GM19463 (cell line): Measurements from ENCODE around the gene FAM118A.
"Not testable (repeated sequence)": the region's sequence is repeated elsewhere in the genome, so short reads cannot be mapped to it uniquely, and the experiment has no call there.

Source experiments
- ATAC-seq: cut with Tn5 transposase; IDR thresholded peaks from one replicate; pipeline ENCODE4 v1.9.1; 2021; ENCODE audit warnings: mild to moderate bottlenecking, moderate library complexity; ENCODE audit not compliant: unreplicated experiment

The FAM118A gene

DNA sequence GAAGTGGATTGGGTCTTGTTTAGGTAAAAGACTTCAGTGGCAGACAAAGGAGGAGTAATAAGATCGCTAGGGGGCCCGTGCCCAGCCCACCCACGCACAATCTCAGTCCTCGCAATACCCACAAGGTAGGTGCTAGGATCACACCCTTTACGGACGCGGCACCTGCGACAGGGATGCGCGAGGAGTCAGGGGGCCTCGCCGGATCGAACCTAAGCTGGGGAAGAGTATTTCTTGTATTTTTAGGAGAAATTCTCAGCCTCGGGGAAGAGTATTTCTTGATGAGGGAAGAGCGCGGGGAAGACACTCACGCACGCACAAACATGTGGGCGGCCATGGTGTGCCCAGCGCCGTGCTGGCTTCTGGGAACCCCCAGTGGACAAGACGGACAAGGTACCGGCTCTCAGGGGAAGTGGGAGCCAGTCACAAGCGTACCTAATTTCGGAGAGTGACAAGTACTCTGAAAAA, 745 bp upstream of the FAM118A start:
- ATAC-seq, result no peak

DNA sequence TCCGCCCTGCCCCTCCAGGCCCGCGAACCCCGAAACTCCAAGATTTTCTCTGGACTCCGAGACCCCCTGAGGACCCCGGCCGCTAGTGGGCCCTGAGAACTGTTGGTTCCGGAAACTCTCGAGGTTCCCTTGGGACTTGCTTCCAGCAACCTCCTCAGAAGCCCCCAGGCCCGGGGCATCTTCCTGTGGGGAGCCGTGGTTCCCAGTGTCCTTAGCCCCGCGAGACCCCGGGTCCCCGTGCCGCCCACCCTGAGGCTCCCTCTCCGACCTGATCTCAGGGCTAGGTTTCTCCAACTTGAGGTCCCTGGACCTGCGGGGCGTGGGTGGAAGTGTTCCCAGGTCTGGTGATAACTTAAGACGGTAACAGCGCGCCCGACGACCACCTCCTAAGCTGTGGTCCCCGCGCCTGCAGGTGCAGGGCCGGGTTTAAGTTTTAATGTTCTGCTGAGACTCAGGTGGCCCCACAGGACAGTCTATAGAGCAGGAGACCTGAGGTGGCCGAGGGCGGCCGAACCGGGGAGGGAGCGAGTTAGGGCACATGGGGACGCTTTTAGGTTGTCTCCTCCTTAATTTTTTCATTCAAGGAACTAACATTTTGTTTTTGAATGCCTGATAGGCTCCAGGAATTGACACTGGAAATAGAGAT, 720 bp downstream of the FAM118A start:
- no peak for ATAC-seq

DNA sequence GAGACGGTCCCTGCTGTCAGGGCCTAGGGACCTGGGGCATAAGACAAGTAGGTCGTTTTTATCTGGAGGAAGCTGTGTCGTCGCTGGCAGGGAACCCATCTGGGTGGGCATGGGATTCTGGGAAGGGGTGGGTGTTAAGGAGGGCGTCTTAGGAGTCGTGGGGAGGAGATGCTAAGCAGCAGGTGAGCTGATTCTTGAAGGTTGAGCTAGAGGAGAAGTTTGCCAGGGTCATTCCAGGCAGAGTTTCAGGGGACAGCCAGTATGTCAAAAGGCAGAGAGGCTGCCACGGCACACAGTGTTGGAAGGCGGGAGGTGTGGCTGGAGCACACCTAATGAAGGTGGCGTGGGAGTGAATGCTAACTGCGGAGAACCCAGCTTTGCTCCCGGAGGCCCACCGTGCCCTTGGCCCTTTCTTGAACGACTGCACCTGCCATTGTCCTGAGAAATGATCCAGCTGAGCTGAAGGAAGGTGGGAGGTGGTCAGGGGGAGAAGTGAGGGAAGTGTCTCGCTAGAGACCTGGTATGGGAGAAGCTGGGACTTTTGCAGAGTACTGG, 1.3 kb downstream of the FAM118A start:
- ATAC-seq, result no peak

DNA sequence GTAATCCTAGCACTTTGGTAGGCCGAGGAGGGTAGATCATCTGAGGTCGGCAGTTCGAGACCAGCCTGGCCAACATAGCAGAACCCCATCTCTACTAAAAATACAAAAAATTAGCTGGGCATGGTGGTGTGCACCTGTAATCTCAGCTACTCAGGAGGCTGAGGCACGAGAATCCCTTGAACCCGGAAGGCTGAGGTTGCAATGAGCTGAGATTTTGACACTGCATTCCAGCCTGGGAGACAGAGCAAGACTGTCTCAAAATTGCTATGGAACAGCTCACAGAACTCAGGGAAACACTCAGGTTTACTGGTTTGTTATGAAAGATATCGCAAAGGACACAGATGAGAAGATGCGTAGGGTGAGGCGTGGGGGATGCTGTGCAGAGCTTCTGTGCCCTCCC, 2.7 kb downstream of the FAM118A start:
- no peak for ATAC-seq

DNA sequence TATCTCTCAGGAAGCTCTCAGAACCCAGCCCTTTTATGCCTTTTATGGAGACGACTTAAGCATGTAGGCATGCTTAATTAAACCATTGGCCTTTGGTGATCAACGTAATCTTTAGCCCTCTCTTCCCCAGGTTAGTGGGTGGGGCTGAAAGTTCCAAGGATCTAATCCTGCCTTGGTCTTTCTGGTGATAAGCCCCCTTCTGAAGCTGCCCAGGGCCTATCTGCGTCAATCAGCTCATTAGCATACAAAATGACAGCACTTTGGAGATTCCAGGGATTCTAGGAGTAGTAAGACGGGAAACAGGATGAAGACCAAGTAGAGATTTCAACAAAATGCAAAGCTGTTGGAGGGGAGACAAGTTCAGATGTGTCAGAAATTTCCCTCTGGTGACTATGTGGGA, 3.1 kb downstream of the FAM118A start:
- ATAC-seq, result no peak

DNA sequence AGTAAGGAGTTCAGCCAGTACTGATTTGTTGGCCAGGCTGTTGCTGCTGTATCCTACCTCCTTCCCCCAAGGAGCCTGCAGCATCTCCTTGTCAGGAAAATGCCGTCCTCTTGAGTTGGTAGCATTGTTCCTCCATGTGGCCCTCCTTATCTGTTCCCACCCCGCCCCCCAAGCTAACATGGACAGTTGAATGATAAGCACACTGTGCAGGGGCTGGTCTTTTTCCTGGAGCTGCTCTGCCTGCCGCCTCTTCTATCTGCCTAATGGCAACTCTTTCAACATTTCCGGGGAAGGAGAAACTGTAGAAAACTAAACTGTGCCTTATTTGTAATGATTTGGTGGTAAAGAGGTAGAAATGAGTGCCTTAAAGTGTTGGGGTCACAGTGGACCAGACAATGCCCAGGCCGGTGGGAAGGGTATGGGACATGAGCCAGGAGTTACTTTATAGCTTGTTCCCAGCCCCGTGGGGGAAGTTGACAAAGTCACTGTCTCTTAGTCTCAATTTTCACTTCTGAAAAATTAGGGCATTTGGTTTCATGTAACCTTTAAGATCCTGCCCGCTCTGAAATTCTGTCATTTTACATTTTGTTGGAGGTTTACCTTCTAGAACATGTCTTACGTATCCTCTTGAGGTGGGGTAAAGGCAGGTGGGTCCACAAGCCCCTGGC, 4.5 kb downstream of the FAM118A start:
- no peak for ATAC-seq

DNA sequence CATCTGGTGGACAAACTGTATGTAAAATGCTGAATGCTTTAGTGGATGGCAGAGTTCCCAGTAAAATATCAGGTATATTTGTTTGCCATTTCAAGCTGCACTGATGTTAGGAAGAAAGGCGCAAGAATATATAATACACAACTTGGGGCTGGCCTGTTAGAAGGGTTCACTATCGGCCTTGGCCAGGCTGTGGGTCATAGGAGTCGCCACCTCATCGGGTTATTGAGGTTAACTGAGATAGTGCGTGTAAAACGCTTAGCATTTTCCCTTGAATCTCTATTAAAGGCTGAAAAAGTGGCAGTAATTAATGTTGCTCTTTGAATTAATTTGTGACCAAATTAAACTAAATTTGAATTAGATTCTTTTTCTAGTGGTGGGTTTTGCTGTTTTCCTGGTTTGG, 5.1 kb downstream of the FAM118A start:
- no peak for ATAC-seq

DNA sequence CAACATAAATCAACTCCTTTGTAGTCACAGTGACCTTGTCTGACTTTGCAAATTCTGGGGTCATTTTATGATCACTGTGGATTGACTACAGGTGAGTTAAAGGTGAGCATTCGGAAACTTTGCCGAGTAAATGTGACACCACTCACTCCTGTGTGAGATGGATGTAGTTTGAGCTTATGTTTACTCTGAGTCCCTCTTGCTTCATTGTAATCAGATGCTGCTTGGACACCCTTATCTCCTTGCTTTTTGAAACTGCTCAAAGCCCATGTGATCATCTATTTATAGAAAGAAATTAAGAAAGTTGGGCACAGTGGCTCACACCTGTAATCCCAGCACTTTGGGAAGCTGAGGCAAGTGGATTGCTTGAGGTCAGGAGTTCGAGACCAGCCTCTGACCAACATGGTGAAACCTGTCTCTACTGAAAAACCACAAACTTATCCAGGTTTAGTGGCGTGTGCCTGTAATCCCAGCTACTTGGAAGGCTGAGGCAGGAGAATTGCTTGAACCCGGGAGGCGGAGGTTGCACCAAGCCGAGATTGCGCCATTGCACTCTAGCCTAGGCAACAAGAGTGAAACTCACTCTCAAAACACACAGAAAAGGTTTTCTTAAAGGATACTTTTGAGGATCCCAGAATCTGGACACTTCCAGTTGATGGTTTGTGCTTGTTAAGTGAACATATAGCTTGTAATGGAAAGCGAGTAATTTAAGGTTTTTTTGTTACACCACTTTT, 7.2 kb downstream of the FAM118A start:
- ATAC-seq, result no peak

DNA sequence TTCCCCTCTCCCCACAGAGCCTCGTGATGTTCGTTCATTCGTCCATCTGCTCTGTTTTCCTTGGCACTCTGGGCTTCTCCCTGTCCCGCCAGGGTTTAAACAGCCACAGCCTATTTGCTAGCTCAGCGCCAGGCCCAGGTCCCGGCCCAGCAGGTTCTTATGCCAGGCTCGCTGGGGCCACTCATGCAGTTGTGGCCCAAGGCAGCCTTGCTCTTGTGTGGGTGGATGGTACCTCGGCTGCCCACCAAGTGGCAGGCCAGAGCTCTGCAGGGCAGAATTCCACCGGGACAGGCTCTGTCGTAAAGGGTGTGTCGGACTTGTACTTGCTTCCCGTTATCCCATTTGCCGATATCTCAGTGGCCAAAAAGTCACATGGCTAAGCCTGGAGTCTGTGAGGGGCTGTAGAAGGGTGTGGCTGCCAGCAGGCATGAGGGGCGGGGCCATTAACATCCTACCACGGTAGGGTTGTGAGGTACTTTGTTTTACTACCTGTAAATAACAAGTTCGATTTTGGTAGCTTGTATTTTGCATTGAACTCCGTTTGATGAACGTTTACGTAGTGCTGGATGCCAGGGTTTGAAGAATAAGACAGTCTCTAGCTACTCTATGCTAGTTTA, 7.9 kb downstream of the FAM118A start:
- no peak for ATAC-seq

DNA sequence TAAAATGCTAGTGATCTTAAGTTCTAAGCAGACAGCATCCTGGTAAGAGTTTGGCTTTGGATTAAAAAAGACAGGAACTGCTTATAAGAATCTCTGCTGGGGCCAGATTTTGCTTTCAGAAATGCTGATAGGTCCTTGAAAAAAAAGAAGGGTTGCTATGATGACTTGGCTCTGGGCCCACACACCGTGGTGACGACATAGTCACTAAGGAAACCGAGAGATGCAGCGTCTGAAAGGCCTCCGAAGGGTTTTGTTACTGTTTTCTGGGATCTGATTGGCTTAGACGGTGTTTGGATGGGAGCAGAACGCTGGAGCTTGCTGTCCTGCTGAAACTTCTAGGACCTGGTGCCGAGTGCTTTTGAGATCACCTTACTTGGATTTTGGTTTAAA, 8.4 kb downstream of the FAM118A start:
- no peak for ATAC-seq

DNA sequence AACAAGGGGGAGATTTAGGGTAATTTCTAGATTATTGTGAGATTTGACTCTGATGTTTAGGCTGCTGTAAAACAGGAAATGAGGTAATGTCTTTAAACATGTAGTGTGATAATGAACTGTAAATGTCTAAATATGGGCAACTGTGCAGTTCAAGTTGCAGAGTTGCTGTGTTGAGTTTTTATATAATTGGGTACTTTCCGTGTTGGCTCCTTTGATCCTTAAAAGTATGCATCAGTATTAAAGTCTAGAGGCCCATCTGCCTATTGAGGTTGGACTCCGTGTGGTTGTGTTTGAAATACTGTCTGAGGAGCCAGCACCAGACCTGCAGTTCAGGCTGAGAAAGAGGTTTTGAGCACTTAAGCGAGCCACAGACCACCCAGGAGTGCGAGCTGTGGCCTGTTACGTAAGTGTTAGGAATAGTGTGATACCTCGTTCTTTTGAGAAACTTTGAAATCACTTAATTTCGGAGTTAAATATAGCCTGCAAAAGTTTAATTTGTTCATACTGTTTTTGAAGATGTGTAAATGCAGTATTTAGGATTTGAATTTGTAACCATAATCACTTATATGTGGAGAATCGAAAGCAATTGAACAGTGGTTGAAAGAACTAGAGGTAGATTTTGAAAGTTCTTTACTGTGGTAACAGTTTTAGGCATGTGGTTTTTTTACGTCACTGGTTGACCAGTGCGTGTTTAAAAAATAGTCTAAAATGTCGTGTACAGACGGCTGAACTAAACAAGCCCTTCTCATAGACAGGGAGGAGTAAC, 9.0 kb downstream of the FAM118A start:
- ATAC-seq, result no peak

DNA sequence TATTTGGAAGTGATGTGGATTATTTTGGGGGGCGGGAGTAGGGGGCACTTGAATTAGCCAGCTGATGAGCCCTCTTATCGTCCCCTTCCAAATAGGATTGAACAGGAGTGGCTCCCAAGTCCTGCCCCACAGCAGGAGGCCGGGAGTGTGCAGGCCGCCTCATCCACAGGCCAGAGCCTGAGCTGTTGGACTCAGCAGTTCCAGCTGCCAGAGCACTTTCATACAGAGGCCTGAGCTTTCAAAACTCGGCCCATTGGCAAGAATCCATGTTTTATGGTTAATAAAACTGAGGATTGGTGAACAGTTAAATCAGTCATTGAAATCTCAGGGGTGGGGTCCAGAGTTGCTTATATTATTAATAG, 9.6 kb downstream of the FAM118A start:
- no peak for ATAC-seq

DNA sequence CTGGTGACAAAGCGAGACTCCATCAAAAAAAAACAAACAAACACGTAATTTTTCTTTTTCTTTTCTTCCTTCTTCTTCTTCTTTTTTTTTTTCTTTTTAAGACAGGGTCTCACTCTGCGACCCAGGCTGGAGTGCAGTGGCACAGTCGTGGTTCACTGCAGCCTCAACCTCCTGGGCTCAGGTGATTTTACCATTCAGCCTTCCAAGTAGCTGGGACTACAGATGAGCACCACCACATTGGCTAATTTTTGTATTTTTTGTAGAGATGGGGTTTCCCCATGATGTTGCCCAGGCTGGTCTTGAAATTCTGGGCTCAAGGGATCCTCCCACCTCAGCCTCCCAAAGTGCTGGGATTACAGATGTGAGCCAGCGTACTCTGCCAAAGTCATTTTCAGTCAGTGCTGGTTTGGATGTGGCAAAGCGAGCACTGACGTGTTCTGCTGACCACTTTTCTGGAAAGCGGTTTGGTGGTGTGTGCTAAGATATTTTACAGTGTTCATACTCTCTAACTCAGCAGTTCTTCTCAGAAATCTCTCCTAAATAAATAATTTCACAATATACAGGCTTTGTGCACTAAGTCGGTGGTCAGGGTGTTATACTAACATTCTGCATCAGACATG, 10.7 kb downstream of the FAM118A start:
- ATAC-seq, result no peak

DNA sequence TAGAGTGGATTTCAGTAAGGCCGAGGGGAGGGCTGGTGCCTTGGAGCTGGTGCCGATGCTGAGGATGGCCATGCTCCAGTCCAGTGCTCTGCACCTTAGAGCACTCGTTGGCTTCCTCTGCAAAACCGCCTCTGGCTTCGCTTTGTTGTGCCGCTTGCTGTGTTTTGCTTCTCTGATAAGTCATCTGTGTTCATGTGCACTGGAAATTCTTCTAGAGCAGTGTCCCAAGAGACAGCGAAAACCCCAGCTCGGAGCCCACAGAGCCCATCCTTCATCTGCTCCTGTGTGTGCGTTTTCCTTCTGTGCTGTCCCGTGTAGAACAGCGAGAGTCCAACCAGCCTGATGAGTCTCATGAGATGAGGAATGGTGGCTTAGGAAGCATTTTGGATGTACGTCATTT, 12.1 kb downstream of the FAM118A start:
- ATAC-seq, result no peak

DNA sequence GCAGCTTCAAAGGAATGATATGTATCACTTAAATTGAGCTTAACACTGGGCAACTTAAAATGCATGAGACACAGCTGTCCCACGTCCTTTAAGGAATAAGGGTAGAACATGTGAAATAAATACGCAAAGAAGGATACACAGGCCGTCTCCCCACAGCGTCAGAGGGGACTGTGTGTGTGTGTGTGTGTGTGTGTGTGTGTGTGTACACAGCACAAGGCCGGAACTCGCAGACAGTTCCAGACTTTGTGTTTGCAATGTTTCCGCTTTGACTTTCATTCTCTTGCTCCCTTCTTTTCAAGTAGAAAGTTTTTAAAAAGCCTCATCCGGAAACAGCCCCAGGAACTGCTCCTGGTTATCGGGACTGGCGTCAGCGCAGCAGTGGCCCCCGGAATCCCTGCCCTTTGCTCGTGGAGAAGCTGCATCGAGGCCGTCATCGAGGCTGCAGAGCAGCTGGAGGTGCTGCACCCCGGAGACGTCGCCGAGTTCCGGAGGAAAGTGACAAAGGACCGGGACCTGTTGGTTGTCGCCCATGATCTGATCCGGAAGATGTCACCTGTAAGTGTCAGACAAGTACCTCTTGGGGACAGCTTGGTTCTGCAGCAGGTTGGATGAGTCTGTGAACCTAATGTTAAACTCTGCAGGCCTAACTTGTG, 13.3 kb downstream of the FAM118A start:
- no peak for ATAC-seq

DNA sequence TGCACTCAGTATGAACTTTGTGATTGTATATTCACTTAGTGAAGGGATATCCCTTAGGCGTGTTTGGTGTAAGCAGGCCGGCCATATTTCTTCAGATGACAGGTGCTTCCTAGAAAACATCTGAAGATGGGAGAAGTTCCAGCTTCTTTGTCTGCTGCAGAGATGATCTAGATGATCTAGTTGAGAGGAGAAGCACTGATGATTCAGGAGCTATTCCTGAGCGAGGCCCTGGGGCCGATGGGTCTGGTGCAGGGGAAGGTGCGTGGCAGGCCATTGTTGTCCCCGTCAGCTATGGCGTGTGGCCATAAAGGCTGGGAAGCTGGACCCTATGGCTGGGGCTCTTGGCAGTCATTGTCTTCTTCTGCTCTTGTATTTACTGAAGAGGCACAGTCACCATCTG, 14.0 kb downstream of the FAM118A start:
- ATAC-seq, result no peak

DNA sequence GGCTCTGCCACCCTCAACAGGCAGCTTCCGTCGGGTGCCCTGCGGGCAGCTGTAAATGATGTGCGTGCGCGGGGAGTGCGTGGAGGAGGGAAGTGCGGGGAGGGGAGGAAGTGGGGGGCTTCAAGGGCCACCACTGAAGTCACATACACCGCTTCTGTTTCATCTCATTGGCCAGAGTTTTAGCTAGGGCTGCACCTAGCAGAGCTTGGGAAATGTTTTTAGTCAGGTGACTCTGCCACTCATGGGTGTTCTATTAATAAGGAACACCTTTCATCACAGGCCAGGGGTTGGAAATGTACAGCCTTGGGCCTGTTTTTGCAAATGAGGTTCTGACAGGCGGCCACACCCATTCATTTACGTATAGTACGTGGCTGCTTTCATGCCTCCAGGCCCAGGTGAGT, 14.6 kb downstream of the FAM118A start:
- ATAC-seq, result no peak

DNA sequence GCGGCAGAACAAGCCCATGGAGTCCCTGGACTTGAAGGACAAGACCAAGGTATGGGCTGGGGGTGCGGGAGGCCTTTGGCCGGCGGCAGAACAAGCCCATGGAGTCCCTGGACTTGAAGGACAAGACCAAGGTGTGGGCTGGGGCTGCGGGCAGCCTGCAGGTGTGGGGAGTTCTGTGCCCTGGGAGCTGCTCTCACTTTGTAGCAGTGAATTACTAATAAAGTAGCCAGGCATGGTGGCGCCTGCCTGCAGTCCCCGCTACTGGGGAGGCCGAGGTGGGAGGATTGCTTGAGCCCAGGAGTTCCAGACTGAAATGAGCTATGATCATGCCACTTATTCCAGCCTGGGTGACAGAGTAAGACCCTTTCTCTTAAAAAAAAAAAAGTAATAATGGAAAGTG, 18.5 kb downstream of the FAM118A start:
- not testable (repeated sequence) for ATAC-seq

DNA sequence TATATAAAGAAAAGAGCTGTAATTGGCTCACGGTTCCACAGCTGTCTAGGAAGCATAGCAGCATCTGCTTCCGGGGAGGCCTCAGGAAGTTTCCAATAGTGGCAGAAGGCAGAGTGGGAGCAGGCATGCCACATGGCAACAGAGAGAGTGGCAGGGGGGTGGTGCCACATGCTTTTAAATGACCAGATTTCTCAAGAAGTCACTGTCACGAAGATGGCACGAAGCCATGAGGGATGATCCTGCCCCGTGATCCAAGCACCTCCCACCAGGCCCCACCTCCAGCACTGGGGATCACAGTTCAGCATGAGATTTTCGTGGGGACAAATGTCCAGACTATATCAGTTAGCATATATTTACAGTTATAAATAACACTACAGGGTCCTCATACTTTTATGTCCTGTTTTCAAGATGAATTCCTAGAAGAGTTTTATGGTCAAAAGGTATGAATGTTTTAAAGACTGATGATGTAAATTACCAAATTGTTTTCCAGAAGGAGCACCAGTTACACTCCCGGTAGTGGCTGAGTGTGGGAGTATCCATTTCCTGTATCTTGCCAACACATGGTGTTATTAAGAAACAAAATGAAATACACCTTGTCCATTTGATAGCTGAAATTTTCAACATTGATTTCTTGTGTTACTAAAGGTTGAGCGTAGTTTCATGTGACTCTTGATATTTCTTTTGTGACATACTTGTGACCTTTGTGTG, 19.2 kb downstream of the FAM118A start:
- ATAC-seq, result no peak
